Loucy (cell line): ENCODE results near the gene LSM12.

Experiments used
- H2AFZ ChIP-seq: fragments of 200-600 bp; sonication (generic); 2 replicates; pipeline ENCODE4 v1.6.0; 2016; ENCODE audit warnings: antibody characterized with exemption, mild to moderate bottlenecking, low read length, moderate library complexity
- H3F3A ChIP-seq: fragments of 200-600 bp; 2 replicates; pipeline ENCODE4 v1.6.0; 2016; ENCODE audit warnings: antibody characterized with exemption, low read depth, mild to moderate bottlenecking
- H3K27me3 ChIP-seq: fragments of 200-600 bp; sonication (generic); 2 replicates; pipeline ENCODE4 v1.6.1; 2014; ENCODE audit warnings: low read length, mild to moderate bottlenecking; ENCODE audit not compliant: insufficient read depth, poor library complexity, severe bottlenecking
- H3K36me3 ChIP-seq: fragments of 200-600 bp; sonication (generic); 2 replicates; pipeline ENCODE4 v1.6.1; 2016; ENCODE audit warnings: low read length; ENCODE audit not compliant: insufficient read depth
- H3K4me1 ChIP-seq: fragments of 200-600 bp; sonication (generic); 2 replicates; pipeline ENCODE4 v1.5.1; 2014; ENCODE audit warnings: low read length, mild to moderate bottlenecking; ENCODE audit not compliant: insufficient read depth, poor library complexity, severe bottlenecking
- H3K4me2 ChIP-seq: fragments of 200-600 bp; sonication (generic); 2 replicates; pipeline ENCODE4 v1.6.0; 2014; ENCODE audit warnings: antibody characterized with exemption, low read length, low read depth, mild to moderate bottlenecking; ENCODE audit not compliant: poor library complexity, severe bottlenecking
- H3K4me3 ChIP-seq: fragments of 200-600 bp; sonication (generic); 2 replicates; pipeline ENCODE4 v1.5.1; 2014; ENCODE audit warnings: low read length, mild to moderate bottlenecking, mixed read lengths; ENCODE audit not compliant: poor library complexity, severe bottlenecking
- H3K79me2 ChIP-seq: fragments of 200-600 bp; sonication (generic); 2 replicates; pipeline ENCODE4 v1.6.1; 2014; ENCODE audit warnings: low read length; ENCODE audit not compliant: insufficient read depth
- H3K9ac ChIP-seq: fragments of 200-600 bp; sonication (generic); 2 replicates; pipeline ENCODE4 v1.6.0; 2014; ENCODE audit warnings: mild to moderate bottlenecking, low read depth, low read length, moderate library complexity; ENCODE audit not compliant: poor library complexity, severe bottlenecking
- H3K9me2 ChIP-seq: fragments of 200-600 bp; sonication (generic); replicated peaks from 2 replicates; pipeline ENCODE4 v1.6.1; 2016; ENCODE audit warnings: low read depth, low read length, mixed read lengths
- H3K9me3 ChIP-seq: fragments of 200-600 bp; sonication (generic); 2 replicates; pipeline ENCODE4 v1.6.1; 2014; ENCODE audit warnings: mild to moderate bottlenecking, antibody characterized with exemption, low read length, low read depth; ENCODE audit not compliant: insufficient read depth
- H4K20me1 ChIP-seq: fragments of 200-600 bp; sonication (generic); 2 replicates; pipeline ENCODE4 v1.6.0; 2014; ENCODE audit warnings: antibody characterized with exemption, low read length, mild to moderate bottlenecking; ENCODE audit not compliant: insufficient read depth, poor library complexity, severe bottlenecking
- CTCF ChIP-seq: fragments of 200-600 bp; sonication (generic); conservative IDR thresholded peaks from 2 replicates; pipeline ENCODE4 v1.5.1; 2014; ENCODE audit warnings: mild to moderate bottlenecking, antibody characterized with exemption, low read length
- EZH2phosphoT487 ChIP-seq: fragments of 200-600 bp; IDR thresholded peaks from 2 replicates; pipeline ENCODE4 v1.6.1; 2018; ENCODE audit warnings: antibody characterized with exemption, mild to moderate bottlenecking, moderate library complexity, borderline replicate concordance

The LSM12 gene

GRCh38 chr17:44108440-44109311 is 42.2 kb upstream of the LSM12 start:
- peaks cover 35% of the 10 kb centered on the region for H4K20me1 ChIP-seq
- no peaks in the 10 kb centered on the region for H3F3A ChIP-seq
- H3K9me3 ChIP-seq, result no peaks in the 10 kb centered on the region
- H2AFZ ChIP-seq, result no peak overlapping the region
- no peaks in the 10 kb centered on the region for H3K36me3 ChIP-seq
- H3K9me2 ChIP-seq, result no peaks in the 10 kb centered on the region
- peak overlapping the region; percentile 86 for H3K4me3 ChIP-seq
- peaks cover 86% of the 10 kb centered on the region for H3K79me2 ChIP-seq
- TF ChIP-seq EZH2phosphoT487 (no peak), CTCF (no peak)
- peak overlapping the region; percentile 97 for H3K4me2 ChIP-seq
- peaks cover 79% of the 10 kb centered on the region for H3K4me1 ChIP-seq
- no peaks in the 10 kb centered on the region for H3K27me3 ChIP-seq
- H3K9ac ChIP-seq, result peak overlapping the region; percentile 86

GRCh38 chr17:44106801-44107200 is 40.3 kb upstream of the LSM12 start:
- no peak for TF ChIP-seq EZH2phosphoT487
- no peak for TF ChIP-seq CTCF
- no peaks in the 10 kb centered on the region for H3K27me3 ChIP-seq
- no peaks in the 10 kb centered on the region for H3K9me2 ChIP-seq
- peaks cover 61% of the 10 kb centered on the region for H3K4me1 ChIP-seq
- peak overlapping the region; percentile 97 for H3K4me2 ChIP-seq
- peaks cover 73% of the 10 kb centered on the region for H3K79me2 ChIP-seq
- no peak overlapping the region for H3K9ac ChIP-seq
- H3K9me3 ChIP-seq, result no peaks in the 10 kb centered on the region
- H3F3A ChIP-seq, result no peaks in the 10 kb centered on the region
- 0 out of 2 replicates have a peak, but pooled peaks cover 4% of the 10 kb centered on the region for H3K36me3 ChIP-seq
- no peak overlapping the region for H3K4me3 ChIP-seq
- H2AFZ ChIP-seq, result no peak overlapping the region
- peaks cover 35% of the 10 kb centered on the region for H4K20me1 ChIP-seq

DNA sequence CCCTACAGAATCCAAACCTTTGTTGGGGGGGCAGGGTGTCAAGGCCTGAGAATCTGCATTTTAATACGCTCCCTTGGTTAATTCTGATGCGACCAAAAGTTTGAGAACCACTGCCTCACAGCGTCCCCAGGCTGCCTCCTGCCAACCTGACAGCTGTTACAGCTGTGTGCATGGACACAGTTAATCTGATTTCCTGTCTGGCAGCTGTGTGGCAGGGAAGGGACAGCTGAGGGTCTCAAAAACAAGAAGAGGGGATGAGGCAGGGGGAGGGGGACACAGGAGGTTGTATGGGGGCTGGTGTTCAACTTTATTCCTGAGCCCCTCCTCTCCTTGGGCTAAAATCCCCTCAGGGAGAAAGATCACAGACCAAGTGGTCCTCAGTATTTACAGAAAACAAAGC is 39.5 kb upstream of the LSM12 start:
- Histone ChIP-seq H3K4me1 (peaks cover 53% of the 10 kb centered on the region), H3K9me3 (no peaks in the 10 kb centered on the region), H4K20me1 (peaks cover 35% of the 10 kb centered on the region), H3K4me3 (peak overlapping the region; percentile 37), H3F3A (no peaks in the 10 kb centered on the region), H3K79me2 (peaks cover 74% of the 10 kb centered on the region), H3K9me2 (no peaks in the 10 kb centered on the region), H3K27me3 (no peaks in the 10 kb centered on the region), H3K36me3 (0 out of 2 replicates have a peak, but pooled peaks cover 4% of the 10 kb centered on the region), H3K4me2 (peak overlapping the region; percentile 97), H3K9ac (peak overlapping the region; percentile 41), H2AFZ (no peak overlapping the region)
- TF ChIP-seq CTCF, result no peak
- TF ChIP-seq EZH2phosphoT487, result no peak
